SK-N-SH (cell line): ENCODE measurements around the gene WDFY2. TPM values are rescaled to one million over a fixed set of nuclear protein-coding genes. Genes with fewer than 3 reads are reported as not detected.
"Not testable (repeated sequence)": the region's sequence is repeated elsewhere in the genome, so short reads cannot be mapped to it uniquely, and the experiment has no call there.

Experiments used
- CTCF ChIA-PET: fragments of 300-600, 350-600 bp; formaldehyde crosslinking; extraction: SDS; loops from one replicate; lab custom pipeline; 2021; lab: Yijun Ruan, JAX
- POLR2A ChIA-PET: fragments of 350-600 bp; sonication (Branson Sonifier 250); formaldehyde crosslinking; extraction: SDS; loops from one replicate; lab custom pipeline; 2020; ENCODE audit warnings: antibody characterized with exemption, inconsistent platforms; lab: Yijun Ruan, JAX
- DNase-seq: peaks from one replicate; pipeline ENCODE4 v3.0.0; 2012
- H2AFZ ChIP-seq: fragments of 200-600 bp; sonication (generic); 2 replicates; pipeline ENCODE4 v1.8.1; 2016; ENCODE audit warnings: antibody characterized with exemption, mild to moderate bottlenecking, low read depth
- H3F3A ChIP-seq: fragments of 200-600 bp; sonication (generic); replicated peaks from 2 replicates; pipeline ENCODE3; 2016; ENCODE audit warnings: antibody characterized with exemption, mild to moderate bottlenecking; ENCODE audit not compliant: insufficient read depth
- H3K27ac ChIP-seq, 2 experiments: fragments of 200-500 bp in 1 of 2; fragments of 200-600 bp in 1 of 2; sonication (Bioruptor generic) in 1 of 2; sonication (generic), shearing (Covaris generic) in 1 of 2; 2 replicates each; pipeline versions ENCODE4 v1.5.1 to v1.6.1; 2014 to 2016; ENCODE audit warnings: low read depth in 2 of 2, inconsistent platforms in 1 of 2, low read length in 1 of 2, mild to moderate bottlenecking in 1 of 2, mixed read lengths in 1 of 2
- H3K27me3 ChIP-seq: fragments of 200-600 bp; sonication (generic), shearing (Covaris generic); 2 replicates; pipeline ENCODE4 v1.6.1; 2016; ENCODE audit warnings: mixed run types; ENCODE audit not compliant: insufficient read depth
- H3K36me3 ChIP-seq, 2 experiments: fragments of 200-500 bp in 1 of 2; fragments of 200-600 bp in 1 of 2; sonication (Bioruptor generic) in 1 of 2; sonication (generic) in 1 of 2; replicated peaks in 1 of 2; 2 replicates each; pipeline versions ENCODE3 to v1.5.1; 2014 to 2016; ENCODE audit warnings: low read length in 1 of 2, mild to moderate bottlenecking in 1 of 2; ENCODE audit not compliant: insufficient read depth in 2 of 2, control insufficient read depth in 1 of 2
- H3K4me1 ChIP-seq, 2 experiments: fragments of 200-500 bp in 1 of 2; fragments of 200-600 bp in 1 of 2; sonication (Bioruptor generic) in 1 of 2; sonication (generic), shearing (Covaris generic) in 1 of 2; 2 replicates each; pipeline versions ENCODE4 v1.5.1 to v1.6.1; 2014 to 2016; ENCODE audit warnings: low read depth in 1 of 2, low read length in 1 of 2, mixed run types in 1 of 2; ENCODE audit not compliant: insufficient read depth in 2 of 2, control insufficient read depth in 1 of 2
- H3K4me2 ChIP-seq: fragments of 200-600 bp; sonication (generic), shearing (Covaris generic); 2 replicates; pipeline ENCODE4 v1.6.1; 2017; ENCODE audit warnings: mixed run types
- H3K4me3 ChIP-seq, 2 experiments: fragments of 200-500 bp in 1 of 2; fragments of 200-600 bp in 1 of 2; sonication (Bioruptor generic) in 1 of 2; sonication (generic), shearing (Covaris generic) in 1 of 2; 2 replicates each; pipeline versions ENCODE4 v1.5.1 to v1.8.1; 2014 to 2016; ENCODE audit warnings: low read depth in 2 of 2, inconsistent platforms in 1 of 2, low read length in 1 of 2, mild to moderate bottlenecking in 1 of 2, mixed read lengths in 1 of 2, moderate library complexity in 1 of 2
- H3K79me2 ChIP-seq: fragments of 200-600 bp; sonication (generic); 2 replicates; pipeline ENCODE4 v1.8.1; 2017; ENCODE audit warnings: mild to moderate bottlenecking; ENCODE audit not compliant: insufficient read depth
- H3K9ac ChIP-seq: fragments of 200-600 bp; sonication (generic); 2 replicates; pipeline ENCODE4 v1.6.1; 2017; ENCODE audit warnings: mixed run types
- H3K9me2 ChIP-seq: fragments of 200-600 bp; sonication (generic); 2 replicates; pipeline ENCODE4 v1.6.1; 2017; ENCODE audit warnings: mixed run types
- H3K9me3 ChIP-seq: fragments of 200-600 bp; sonication (generic); 2 replicates; pipeline ENCODE4 v1.6.1; 2017; ENCODE audit warnings: mixed run types, mild to moderate bottlenecking, moderate library complexity
- H4K20me1 ChIP-seq: fragments of 200-600 bp; sonication (generic); 2 replicates; pipeline ENCODE4 v1.6.1; 2017; ENCODE audit warnings: mild to moderate bottlenecking, mixed run types; ENCODE audit not compliant: insufficient read depth
- CHD2 ChIP-seq: fragments of 150-350 bp; IDR thresholded peaks from 2 replicates; pipeline ENCODE4 v1.6.1; 2018; ENCODE audit warnings: low read length; ENCODE audit not compliant: partially characterized antibody
- EZH2phosphoT487 ChIP-seq: fragments of 200-600 bp; sonication (generic); IDR thresholded peaks from 2 replicates; pipeline ENCODE4 v1.6.1; 2017; ENCODE audit warnings: low read depth, mixed run types, mild to moderate bottlenecking, antibody characterized with exemption, moderate library complexity, borderline replicate concordance
- FOSL2 ChIP-seq: IDR thresholded peaks from 2 replicates; pipeline ENCODE4 v1.4.0; 2012; ENCODE audit warnings: low read depth, mild to moderate bottlenecking, moderate library complexity, borderline replicate concordance
- FOXJ3 ChIP-seq: sonication (generic); formaldehyde crosslinking; IDR thresholded peaks from 2 replicates; pipeline ENCODE4 v1.5.1; 2020; ENCODE audit warnings: mild to moderate bottlenecking, missing genetic modification reagents
- GABPA ChIP-seq: IDR thresholded peaks from 2 replicates; pipeline ENCODE4 v1.4.0; 2012; ENCODE audit warnings: low read depth, mild to moderate bottlenecking
- GATA2 ChIP-seq: sonication (generic); formaldehyde crosslinking; IDR thresholded peaks from 2 replicates; pipeline ENCODE4 v1.5.0; 2020; ENCODE audit warnings: mild to moderate bottlenecking, missing genetic modification reagents
- JUND ChIP-seq: IDR thresholded peaks from 2 replicates; pipeline ENCODE4 v1.4.0; 2012
- MEF2A ChIP-seq: IDR thresholded peaks from 2 replicates; pipeline ENCODE4 v1.4.0; 2012; ENCODE audit warnings: low read depth, borderline replicate concordance
- MXI1 ChIP-seq: IDR thresholded peaks from 2 replicates; pipeline ENCODE4 v1.6.1; 2012; ENCODE audit warnings: mild to moderate bottlenecking, low read depth, low read length, improper control_type of control experiment
- NRF1 ChIP-seq: IDR thresholded peaks from 2 replicates; pipeline ENCODE4 v1.6.1; 2012; ENCODE audit warnings: low read depth, mild to moderate bottlenecking, low read length
- PBX3 ChIP-seq: IDR thresholded peaks from 2 replicates; pipeline ENCODE4; 2012
- POLR2AphosphoS5 ChIP-seq: IDR thresholded peaks from 2 replicates; pipeline ENCODE4 v1.6.1; 2012; ENCODE audit warnings: low read depth, low read length
- REST ChIP-seq: IDR thresholded peaks from 2 replicates; pipeline ENCODE4 v1.6.1; 2012; ENCODE audit warnings: mild to moderate bottlenecking, low read depth, low read length, moderate library complexity
- RFX5 ChIP-seq: IDR thresholded peaks from 2 replicates; pipeline ENCODE4 v1.6.1; 2012; ENCODE audit warnings: mild to moderate bottlenecking, improper control_type of control experiment, low read length
- RXRA ChIP-seq: IDR thresholded peaks from 2 replicates; pipeline ENCODE4 v1.4.0; 2012; ENCODE audit warnings: low read depth, mild to moderate bottlenecking, borderline replicate concordance
- SMC3 ChIP-seq: IDR thresholded peaks from 2 replicates; pipeline ENCODE4 v1.6.1; 2012; ENCODE audit warnings: low read depth, low read length, improper control_type of control experiment
- TCF12 ChIP-seq: IDR thresholded peaks from 2 replicates; pipeline ENCODE4 v1.4.0; 2012
- USF2 ChIP-seq: fragments of 150-350 bp; IDR thresholded peaks from 2 replicates; pipeline ENCODE4 v1.6.1; 2017; ENCODE audit warnings: antibody characterized with exemption, low read length, low read depth, borderline replicate concordance
- ZBTB33 ChIP-seq: IDR thresholded peaks from 2 replicates; pipeline ENCODE4 v1.4.0; 2012; ENCODE audit warnings: low read depth, borderline replicate concordance
- WGBS: methylation state at CpG from one replicate; pipeline ENCODE4 v1.1.6; 2017; ENCODE audit warnings: low lambda C conversion rate; 5-methylcytosine and 5-hydroxymethylcytosine counted together
- polyA plus RNA-seq, 3 experiments: library from polyadenylated mRNA; depleted of rRNA; stranded (reverse); fragments of >200 nt; gene quantifications; 2 replicates each; pipeline ENCODE4 v1.2.3, GENCODE V29; 2012

Gene WDFY2
- polyA plus RNA-seq, 1 of the 3 experiments (the other 2 are of a cell fraction) = 4.1 TPM

GRCh38 chr13:51639171-51639570 is 54.9 kb downstream of the WDFY2 start:
- TF ChIP-seq RXRA = no peak
- TF ChIP-seq GABPA = no peak
- no peak for TF ChIP-seq SMC3
- no peak for TF ChIP-seq ZBTB33
- TF ChIP-seq JUND = no peak
- no peak for TF ChIP-seq CHD2
- no peak for TF ChIP-seq FOXJ3
- TF ChIP-seq EZH2phosphoT487 = no peak
- no peak for TF ChIP-seq MEF2A
- no peak for TF ChIP-seq PBX3
- no peak for TF ChIP-seq NRF1
- no peak for TF ChIP-seq POLR2AphosphoS5
- TF ChIP-seq FOSL2 = no peak
- no peak for TF ChIP-seq MXI1
- no peak for TF ChIP-seq REST
- no peak for TF ChIP-seq RFX5
- TF ChIP-seq GATA2 (CRISPR knock-in tag) = no peak
- no peak for TF ChIP-seq USF2
- no peak for TF ChIP-seq TCF12
- ChIA-PET CTCF (interaction anchor here (1.1 to 1.2 kb wide), 2 partner anchors 20 to 159 kb away, joined by 3 read pairs; no protein-coding TSS in a partner anchor), POLR2A (no interaction called here)
- Histone ChIP-seq H3K4me3 (no peak overlapping the region; a peak in 1 of 4 replicates), H3K36me3 (no peaks in the 10 kb centered on the region), H3F3A (peaks cover 23% of the 10 kb centered on the region), H2AFZ (no peak overlapping the region), H4K20me1 (peaks cover 9% of the 10 kb centered on the region; the same call in 1 of the 2 replicates), H3K4me1 (peaks cover 25 to 58% of the 10 kb centered on the region in 2 experiments), H3K27ac (peak overlapping the region in 1 of 2 experiments; percentile 35; a peak in 2 of 4 replicates), H3K4me2 (peak overlapping the region; percentile 21; the same call in 1 of the 2 replicates), H3K27me3 (no peaks in the 10 kb centered on the region), H3K9me2 (no peaks in the 10 kb centered on the region), H3K9ac (no peak overlapping the region), H3K9me3 (no peaks in the 10 kb centered on the region), H3K79me2 (peaks cover 79% of the 10 kb centered on the region)
- DNase-seq = no peak
- WGBS = 68% methylated on average over 1 of the region's 1 CpG

- H3K36me3 ChIP-seq, H4K20me1 ChIP-seq, H3K4me3 ChIP-seq, H3K4me2 ChIP-seq, CTCF ChIA-PET, H3K27ac ChIP-seq, DNase-seq, H3K9ac ChIP-seq, H2AFZ ChIP-seq, H3K27me3 ChIP-seq, H3K9me2 ChIP-seq, POLR2A ChIA-PET, H3K9me3 ChIP-seq: not testable (repeated sequence)
- WGBS = 94% methylated on average over 5 of the region's 5 CpGs
- Histone ChIP-seq H3K79me2 (peaks cover 79% of the 10 kb centered on the region), H3K4me1 (peaks cover 28 to 70% of the 10 kb centered on the region in 2 experiments), H3F3A (peaks cover 28% of the 10 kb centered on the region)
Observed at GRCh38 chr13:51640696-51641095, 56.4 kb downstream of the WDFY2 start.
